CD4-positive, alpha-beta T cell treated with Interleukin-17A for 4 hours (primary cell): ENCODE results near the gene DPP9.
"Not testable (repeated sequence)": the region's sequence is repeated elsewhere in the genome, so short reads cannot be mapped to it uniquely, and the experiment has no call there.

Experiments used
- DNase-seq: peaks from one replicate; pipeline ENCODE4 v3.0.0-alpha.2; 2020; ENCODE audit warnings: mixed read lengths

Gene DPP9

GRCh38 chr19:4738734-4739133 is 15.1 kb upstream of the DPP9 start:
- no peak for DNase-seq

DNA sequence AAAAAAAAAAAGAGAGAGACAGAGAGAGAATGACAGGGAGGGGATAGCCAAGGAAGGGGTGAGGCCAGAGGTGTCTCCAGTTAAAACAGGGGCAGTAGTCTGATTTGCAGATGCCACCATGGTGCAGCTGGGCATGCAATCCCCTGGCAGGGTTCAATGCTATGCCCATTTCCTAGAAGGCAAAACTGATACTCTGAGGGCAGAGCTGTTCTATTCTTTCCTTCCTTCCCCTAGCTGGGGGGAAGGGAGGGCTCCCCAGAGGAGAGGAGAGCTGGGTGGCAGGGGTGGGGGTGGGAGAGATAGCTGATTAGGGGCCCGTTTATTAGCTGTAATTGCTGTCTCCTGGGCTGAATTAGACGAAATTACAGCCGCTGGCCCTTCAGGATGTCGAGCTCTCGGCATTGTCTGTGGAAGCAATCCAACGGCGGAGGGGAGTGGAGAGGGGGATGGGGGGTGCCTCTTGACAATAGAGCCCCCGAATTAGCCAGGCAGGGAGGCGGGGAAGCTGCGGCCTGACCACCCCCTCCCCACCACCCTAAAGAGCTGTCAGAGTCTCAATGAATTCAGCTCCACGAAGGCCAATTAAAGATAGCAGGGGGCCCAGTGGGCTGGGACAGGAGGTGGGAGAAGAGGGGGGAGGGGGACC is 14.4 kb upstream of the DPP9 start:
- DNase-seq, result no peak

- DNase-seq, result no peak
These were observed 10.2 kb upstream of the DPP9 start for GRCh38 chr19:4733755-4734345.

GRCh38 chr19:4732680-4733114 is 9.1 kb upstream of the DPP9 start:
- peak; percentile 65 for DNase-seq

- DNase-seq, result peak; percentile 78
These were observed 7.1 kb upstream of the DPP9 start for GRCh38 chr19:4730740-4731171.

- no peak for DNase-seq
These were observed 5.2 kb upstream of the DPP9 start for GRCh38 chr19:4728871-4729270.

- DNase-seq, result peak; percentile 18
These were observed 709 bp downstream of the DPP9 start for GRCh38 chr19:4722671-4723594.

DNA sequence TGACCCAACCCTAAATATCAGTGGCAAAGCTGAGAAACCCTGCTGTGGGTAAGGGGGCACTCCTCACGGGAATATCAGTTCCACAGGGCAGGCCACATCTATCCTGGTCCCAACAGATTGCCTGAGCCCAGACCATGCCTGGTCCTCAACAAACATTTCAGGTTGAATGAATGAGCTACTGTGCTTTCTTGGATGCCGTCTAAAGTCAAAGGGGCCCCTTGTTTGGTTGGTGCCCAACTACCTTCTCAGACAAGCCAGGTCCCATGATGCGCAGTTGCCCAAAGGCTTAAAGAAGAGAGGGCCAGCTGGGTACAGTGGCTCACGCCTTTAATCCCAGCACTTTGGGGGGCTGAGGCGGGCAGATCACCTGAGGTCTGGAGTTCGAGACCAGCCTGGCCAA is 2.4 kb downstream of the DPP9 start:
- no peak for DNase-seq

GRCh38 chr19:4720037-4720700 is 3.5 kb downstream of the DPP9 start:
- no peak for DNase-seq

DNA sequence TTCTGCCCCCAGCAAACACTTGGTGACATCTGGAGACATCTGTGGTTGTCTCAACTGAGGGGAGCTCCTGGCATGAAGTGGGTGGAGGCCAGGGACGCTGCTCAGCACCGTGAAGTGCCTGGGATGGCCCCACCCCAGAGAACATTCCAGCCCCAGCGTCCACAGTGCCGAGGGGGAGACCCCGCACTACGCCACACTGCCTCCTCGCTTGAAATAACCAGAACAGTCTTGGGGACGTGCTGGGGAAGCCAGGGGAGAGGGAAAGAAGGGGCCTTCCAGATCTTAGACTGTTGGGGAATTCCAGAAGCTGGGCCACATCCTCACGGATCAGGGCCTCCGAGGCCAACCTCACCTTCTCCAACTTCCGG is 4.2 kb downstream of the DPP9 start:
- no peak for DNase-seq

- DNase-seq, result no peak
These were observed 5.5 kb downstream of the DPP9 start for GRCh38 chr19:4717966-4718701.

GRCh38 chr19:4717191-4717965 is 6.3 kb downstream of the DPP9 start:
- DNase-seq, result no peak

GRCh38 chr19:4715529-4716221 is 8.0 kb downstream of the DPP9 start:
- no peak for DNase-seq

GRCh38 chr19:4715178-4715528 is 8.5 kb downstream of the DPP9 start:
- DNase-seq, result not testable (repeated sequence)

DNA sequence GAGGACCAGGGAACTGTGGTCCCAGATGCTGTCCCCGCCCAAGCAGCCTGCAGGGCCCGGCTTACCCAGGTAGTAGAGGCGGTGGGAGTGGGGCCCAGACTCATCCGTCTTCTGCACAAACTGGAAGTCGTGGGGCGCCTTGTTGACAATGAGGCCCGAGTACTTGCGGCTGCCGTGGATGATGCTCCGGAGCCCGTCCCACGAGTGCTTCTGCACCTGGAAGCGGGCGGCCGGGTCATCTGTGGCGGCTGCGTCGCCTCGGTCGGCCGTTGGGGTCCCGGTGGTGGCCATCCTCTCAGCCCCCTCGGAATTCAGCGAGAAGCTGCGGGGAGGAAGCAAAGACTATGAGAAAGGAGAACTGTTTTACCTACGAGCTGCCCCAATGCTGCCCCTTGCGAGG is 9.6 kb downstream of the DPP9 start:
- DNase-seq, result no peak

DNA sequence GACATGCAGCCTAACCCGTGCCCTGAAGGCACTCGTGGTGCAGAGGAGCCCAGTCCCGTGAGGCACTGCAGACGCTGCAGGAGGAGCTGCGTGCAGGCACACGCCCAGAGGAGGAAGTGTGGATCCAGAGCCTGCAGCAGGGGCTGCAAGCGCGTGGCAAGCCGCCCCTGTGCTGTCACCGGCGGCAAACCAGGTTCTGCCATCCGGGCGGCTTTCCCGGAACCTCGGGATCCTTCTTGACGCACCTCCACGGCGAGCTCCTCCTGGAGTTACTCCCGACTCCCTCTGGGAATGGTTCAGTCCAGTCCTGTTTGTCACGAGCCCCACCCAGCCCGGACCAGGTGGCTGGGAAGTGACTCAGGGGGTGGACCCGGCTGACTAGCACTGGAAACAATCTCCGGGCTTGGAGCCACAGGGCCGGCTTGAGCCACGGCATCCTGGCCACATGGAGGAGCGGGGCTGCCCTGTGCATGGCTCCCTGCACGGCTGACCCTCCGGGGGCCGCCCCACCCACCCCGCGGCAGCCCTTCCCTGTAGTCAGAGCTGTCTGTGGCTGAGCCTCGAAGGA is 10.2 kb downstream of the DPP9 start:
- no peak for DNase-seq

DNA sequence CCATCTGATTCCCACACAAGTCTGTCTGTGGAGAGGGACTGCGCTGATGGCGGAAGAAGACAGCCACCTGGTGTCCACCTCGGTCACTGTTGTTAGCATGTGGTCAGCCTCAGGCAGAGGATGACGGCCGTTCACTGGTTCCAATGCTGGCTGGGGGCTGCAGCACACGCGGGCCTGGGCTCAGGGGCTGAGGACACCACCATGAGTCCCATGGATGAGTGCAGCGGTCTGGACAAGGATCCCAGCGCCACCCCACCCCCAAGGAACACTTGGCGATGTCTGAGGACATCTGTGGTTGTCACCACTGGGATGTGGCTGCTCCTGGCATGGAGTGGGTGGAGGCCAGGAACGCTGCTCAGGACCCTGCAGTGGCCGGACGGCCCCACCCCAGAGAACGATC is 10.9 kb downstream of the DPP9 start:
- DNase-seq, result no peak

GRCh38 chr19:4711211-4711610 is 12.4 kb downstream of the DPP9 start:
- DNase-seq, result no peak

- DNase-seq, result no peak
These were observed 13.4 kb downstream of the DPP9 start for GRCh38 chr19:4710281-4710600.

- DNase-seq, result no peak
These were observed 14.0 kb downstream of the DPP9 start for GRCh38 chr19:4709440-4710280.
